HepG2 (cell line): ENCODE measurements around the gene EXOC1. TPM values are rescaled to one million over a fixed set of nuclear protein-coding genes. Genes with fewer than 3 reads are reported as not detected.

ENCODE experiments used
- ATAC-seq: fragments of 200-7000 bp; cut with Tn5 transposase; 3 replicates; pipeline ENCODE4 v1.9.1; 2020; ENCODE audit warnings: mild to moderate bottlenecking, moderate library complexity
- BruUV-seq: library from RNA; stranded (reverse); fragments of 400-500 nt; replicated peaks from 2 replicates; lab custom pipeline; 2021; lab: Mats Ljungman, UMichigan
- CTCF ChIA-PET: fragments of 300-600 bp; formaldehyde crosslinking; extraction: SDS; loops from one replicate; lab custom pipeline; 2021; ENCODE audit warnings: low total read pairs, inconsistent platforms, low intra/inter-chr PET ratio; lab: Yijun Ruan, JAX
- POLR2A ChIA-PET: fragments of 350-600 bp; sonication (Branson Sonifier 250); formaldehyde crosslinking; loops from one replicate; lab custom pipeline; 2020; ENCODE audit warnings: antibody characterized with exemption, inconsistent platforms; lab: Yijun Ruan, JAX
- DNase-seq: peaks from one replicate; pipeline ENCODE4 v3.0.0-alpha.2; 2015; ENCODE audit warnings: low spot score
- FAIRE-seq: peaks from 3 replicates; lab custom pipeline; 2011; peaks lifted over from hg19 to GRCh38; lab: Jason Lieb, UNC
- H2AFZ ChIP-seq: one replicate; pipeline ENCODE4 v1.6.1; 2011; ENCODE audit warnings: low read length, inconsistent platforms
- H3K27ac ChIP-seq: fragments of 300-600 bp; 3 replicates; pipeline ENCODE4 v1.8.0; 2011; ENCODE audit warnings: mixed run types, mild to moderate bottlenecking, mixed read lengths, low read length, inconsistent platforms; ENCODE audit not compliant: insufficient read depth; ENCODE audit errors: extremely low read length
- H3K27me3 ChIP-seq, 2 experiments: fragments of 200-600 bp in 1 of 2; 2 replicates in 1 of 2; 3 replicates in 1 of 2; pipeline versions ENCODE4 v1.6.0 to v1.8.0; 2011; ENCODE audit warnings: low read length in 2 of 2, mild to moderate bottlenecking in 2 of 2, moderate library complexity in 2 of 2, inconsistent platforms in 1 of 2; ENCODE audit not compliant: insufficient read depth in 2 of 2, control insufficient read depth in 1 of 2
- H3K36me3 ChIP-seq, 2 experiments: fragments of 200-600 bp in 1 of 2; replicated peaks in 1 of 2; 2 replicates in 1 of 2; 3 replicates in 1 of 2; pipeline versions ENCODE4 v1.5.1 to v1.8.0; 2011; ENCODE audit warnings: low read length in 2 of 2, inconsistent platforms in 1 of 2; ENCODE audit not compliant: insufficient read depth in 2 of 2, control insufficient read depth in 1 of 2
- H3K4me1 ChIP-seq: 2 replicates; pipeline ENCODE4 v1.5.1; 2012; ENCODE audit warnings: low read length, inconsistent platforms; ENCODE audit not compliant: insufficient read depth
- H3K4me2 ChIP-seq: 2 replicates; pipeline ENCODE4 v1.6.0; 2011; ENCODE audit warnings: low read depth, low read length, inconsistent platforms
- H3K4me3 ChIP-seq, 3 experiments: fragments of 200-600 bp in 1 of 3; sonication (generic), shearing (Covaris generic) in 1 of 3; replicated peaks in 1 of 3; 2 replicates each; pipeline ENCODE4 v1.5.1; 2011 to 2016; ENCODE audit warnings: low read length in 3 of 3, inconsistent platforms in 2 of 3, low read depth in 2 of 3, mild to moderate bottlenecking in 2 of 3, control low read depth in 1 of 3, mixed read lengths in 1 of 3; ENCODE audit not compliant: insufficient read depth in 1 of 3
- H3K79me2 ChIP-seq: one replicate; pipeline ENCODE4 v1.6.1; 2011; ENCODE audit warnings: low read length, inconsistent platforms; ENCODE audit not compliant: insufficient read depth
- H3K9ac ChIP-seq: 2 replicates; pipeline ENCODE4 v1.6.0; 2011; ENCODE audit warnings: mild to moderate bottlenecking, low read depth, low read length, inconsistent platforms; ENCODE audit not compliant: insufficient read depth
- H3K9me3 ChIP-seq: 2 replicates; pipeline ENCODE4 v1.5.1; 2012; ENCODE audit warnings: mild to moderate bottlenecking, low read length
- H4K20me1 ChIP-seq: 2 replicates; pipeline ENCODE4 v1.6.0; 2011; ENCODE audit warnings: inconsistent platforms, mild to moderate bottlenecking, low read length, moderate library complexity; ENCODE audit not compliant: insufficient read depth
- HOXA3 ChIP-seq: sonication (generic); formaldehyde crosslinking; IDR thresholded peaks from 2 replicates; pipeline ENCODE4 v1.5.0; 2020; ENCODE audit warnings: missing genetic modification reagents
- JDP2 ChIP-seq: sonication (generic); formaldehyde crosslinking; IDR thresholded peaks from 2 replicates; pipeline ENCODE4 v1.8.1; 2022; ENCODE audit warnings: missing genetic modification reagents, borderline replicate concordance
- KMT2A ChIP-seq: sonication (generic); formaldehyde crosslinking; IDR thresholded peaks from 2 replicates; pipeline ENCODE4 v1.4.0; 2020; ENCODE audit warnings: missing genetic modification reagents
- RAD21 ChIP-seq: fragments of 450-650 bp; formaldehyde crosslinking; IDR thresholded peaks from 2 replicates; pipeline ENCODE4 v1.5.0; 2020; ENCODE audit warnings: mild to moderate bottlenecking
- ZFP36L2 ChIP-seq: sonication (generic); formaldehyde crosslinking; IDR thresholded peaks from 2 replicates; pipeline ENCODE4 v1.4.0; 2020; ENCODE audit warnings: missing genetic modification reagents
- ZFP62 ChIP-seq: sonication (generic); formaldehyde crosslinking; IDR thresholded peaks from 2 replicates; pipeline ENCODE4 v1.4.0; 2020; ENCODE audit warnings: missing genetic modification reagents
- ZFY ChIP-seq: sonication (generic); formaldehyde crosslinking; IDR thresholded peaks from 2 replicates; pipeline ENCODE4 v1.4.0; 2020; ENCODE audit warnings: missing genetic modification reagents
- ZKSCAN1 ChIP-seq: fragments of 150-350 bp; IDR thresholded peaks from 2 replicates; pipeline ENCODE4 v1.6.1; 2014; ENCODE audit warnings: low read length
- ZNF441 ChIP-seq: sonication (generic); formaldehyde crosslinking; IDR thresholded peaks from 2 replicates; pipeline ENCODE4 v1.7.0; 2021; ENCODE audit warnings: missing genetic modification reagents, borderline replicate concordance
- WGBS: methylation state at CpG from one replicate; pipeline ENCODE4 v1.1.6; 2017; ENCODE audit warnings: low lambda C conversion rate; 5-methylcytosine and 5-hydroxymethylcytosine counted together
- in situ Hi-C: cut with HindIII; loops from 2 replicates; pipeline ENCODE4 v1.10.0; 2017; ENCODE audit warnings: low pct_unique_long_range_greater_than_20kb; ENCODE audit not compliant: extremely low pct_ligation_motif_present
- intact Hi-C: fragments of 100-400 bp; cut with micrococcal nuclease; formaldehyde crosslinking; loops from one replicate; pipeline ENCODE4 v1.10.0; 2022; ENCODE audit not compliant: unreplicated experiment
- polyA plus RNA-seq, 8 experiments: library from polyadenylated mRNA; depleted of rRNA in 3 of 8; stranded (reverse) in 7 of 8; unstranded in 1 of 8; fragments of >200 nt; fragmentation: Illumina TruSeq in 4 of 8; extraction: Trizol in 4 of 8; gene quantifications; 2 replicates each; pipeline versions ENCODE4 v1.2.1 to v1.2.3, GENCODE V29; 2011 to 2016; ENCODE audit warnings: low read depth in 4 of 8, missing spikeins in 1 of 8, mixed read lengths in 1 of 8; ENCODE audit not compliant: insufficient read depth in 1 of 8
- total RNA-seq, 5 experiments: library from RNA; depleted of rRNA; stranded (reverse); fragments of >200 nt; fragmentation: Illumina TruSeq; extraction: Trizol; gene quantifications; 2 replicates each; pipeline ENCODE4 v1.2.3, GENCODE V29; 2016; ENCODE audit warnings: low read depth in 1 of 5
- TF ChIP-seq, protein P1 (sequence below): sonication (generic); formaldehyde crosslinking; IDR thresholded peaks from 2 replicates; pipeline ENCODE4 v1.4.0; 2020; ENCODE audit warnings: low read depth, mild to moderate bottlenecking, missing genetic modification reagents

EXOC1 gene
- total and polyA plus RNA-seq, 2 of the 13 experiments (the other 11 are each of a cell fraction or from before 2014, with no cell fraction given): 9.1 to 18.4 TPM

DNA sequence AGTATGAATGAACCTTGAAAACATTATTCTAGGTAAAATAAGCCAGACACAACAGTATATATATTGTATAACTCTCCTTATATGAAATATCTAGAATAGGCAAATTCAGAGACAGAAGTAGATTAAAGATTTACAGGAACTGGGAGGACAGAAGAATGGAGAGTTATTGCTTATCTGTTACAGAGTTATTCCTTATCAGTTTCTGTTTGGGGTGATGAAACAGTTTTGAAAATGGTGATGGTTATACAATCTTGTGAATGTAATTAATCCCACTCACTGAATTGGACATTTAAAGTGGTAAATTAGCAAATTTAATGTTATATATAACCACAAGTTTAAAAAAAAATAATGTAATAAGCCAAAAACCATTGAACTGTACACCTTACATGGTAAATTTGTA, 14.5 kb upstream of the EXOC1 start:
- no peak for TF ChIP-seq JDP2
- no peak overlapping the region for H3K9ac ChIP-seq
- ATAC-seq (no peak), FAIRE-seq (no peak), DNase-seq (no peak)
- in situ Hi-C loops: no loop called here
- ChIA-PET CTCF (no interaction called here), POLR2A (no interaction called here)
- no peaks in the 10 kb centered on the region for H4K20me1 ChIP-seq
- H3K9me3 ChIP-seq: peaks cover 6% of the 10 kb centered on the region; the same call in 1 of the 2 replicates
- no peak overlapping the region for H3K4me3 ChIP-seq
- H3K27ac ChIP-seq: no peak overlapping the region
- H3K36me3 ChIP-seq: no peaks in the 10 kb centered on the region
- H3K27me3 ChIP-seq: no peaks in the 10 kb centered on the region
- no peak overlapping the region for H3K4me2 ChIP-seq
- H3K4me1 ChIP-seq: no peaks in the 10 kb centered on the region
- intact Hi-C loops: no loop called here
- H2AFZ ChIP-seq: no peak overlapping the region
- BruUV-seq: no TSS peak
- no peaks in the 10 kb centered on the region for H3K79me2 ChIP-seq

DNA sequence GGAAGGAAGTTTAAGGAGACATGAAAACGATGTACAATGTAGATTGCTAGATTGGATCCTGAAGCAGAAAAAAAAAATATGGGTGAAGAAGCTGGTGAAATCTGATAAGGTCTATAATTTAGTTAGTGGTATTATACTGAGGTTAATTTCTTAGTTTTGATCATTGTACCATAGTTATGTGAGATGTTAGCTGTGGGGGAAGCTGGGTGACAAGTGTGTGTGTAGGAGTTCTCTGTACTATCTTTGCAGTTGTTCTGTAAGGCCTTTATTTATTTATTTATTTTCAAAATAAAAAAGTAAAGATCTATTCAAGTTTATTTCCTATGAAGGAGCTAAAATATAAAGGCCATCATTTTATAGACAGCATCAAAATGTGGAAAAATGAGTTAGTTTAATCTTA, 12.5 kb upstream of the EXOC1 start:
- Histone ChIP-seq H3K9ac (no peak overlapping the region), H3K27ac (no peak overlapping the region), H3K27me3 (no peaks in the 10 kb centered on the region), H2AFZ (no peak overlapping the region), H3K79me2 (no peaks in the 10 kb centered on the region), H4K20me1 (no peaks in the 10 kb centered on the region), H3K36me3 (no peaks in the 10 kb centered on the region), H3K4me1 (no peaks in the 10 kb centered on the region), H3K4me3 (no peak overlapping the region), H3K4me2 (no peak overlapping the region), H3K9me3 (peaks cover 6% of the 10 kb centered on the region; the same call in 1 of the 2 replicates)
- ChIA-PET CTCF (no interaction called here), POLR2A (no interaction called here)
- intact Hi-C loops (no loop called here), in situ Hi-C loops (no loop called here)
- FAIRE-seq (no peak), ATAC-seq (no peak), DNase-seq (no peak)
- WGBS: 2% methylated on average over 1 of the region's 1 CpG
- BruUV-seq: no TSS peak
- TF ChIP-seq KMT2A (CRISPR knock-in tag): no peak
- TF ChIP-seq ZFP36L2 (CRISPR knock-in tag): no peak
- no peak for TF ChIP-seq ZNF441 (CRISPR knock-in tag)
- no peak for TF ChIP-seq HOXA3 (CRISPR knock-in tag)
- no peak for TF ChIP-seq ZFP62 (CRISPR knock-in tag)
- TF ChIP-seq ZKSCAN1: no peak
- TF ChIP-seq, protein P1, sequence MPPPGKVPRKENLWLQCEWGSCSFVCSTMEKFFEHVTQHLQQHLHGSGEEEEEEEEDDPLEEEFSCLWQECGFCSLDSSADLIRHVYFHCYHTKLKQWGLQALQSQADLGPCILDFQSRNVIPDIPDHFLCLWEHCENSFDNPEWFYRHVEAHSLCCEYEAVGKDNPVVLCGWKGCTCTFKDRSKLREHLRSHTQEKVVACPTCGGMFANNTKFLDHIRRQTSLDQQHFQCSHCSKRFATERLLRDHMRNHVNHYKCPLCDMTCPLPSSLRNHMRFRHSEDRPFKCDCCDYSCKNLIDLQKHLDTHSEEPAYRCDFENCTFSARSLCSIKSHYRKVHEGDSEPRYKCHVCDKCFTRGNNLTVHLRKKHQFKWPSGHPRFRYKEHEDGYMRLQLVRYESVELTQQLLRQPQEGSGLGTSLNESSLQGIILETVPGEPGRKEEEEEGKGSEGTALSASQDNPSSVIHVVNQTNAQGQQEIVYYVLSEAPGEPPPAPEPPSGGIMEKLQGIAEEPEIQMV (CRISPR knock-in tag): no peak
- no peak for TF ChIP-seq RAD21 (CRISPR knock-in tag)
- no peak for TF ChIP-seq ZFY
